GM18867 (cell line): Measurements from ENCODE around the gene THEM4.
"Not testable (repeated sequence)": the region's sequence is repeated elsewhere in the genome, so short reads cannot be mapped to it uniquely, and the experiment has no call there.

Experiments
- ATAC-seq: cut with Tn5 transposase; IDR thresholded peaks from one replicate; pipeline ENCODE4 v1.9.1; 2021; ENCODE audit warnings: mild to moderate bottlenecking, moderate library complexity; ENCODE audit not compliant: unreplicated experiment

The THEM4 gene

GRCh38 chr1:151860504-151861187 is 48.7 kb downstream of the THEM4 start:
- no peak for ATAC-seq

- ATAC-seq, result no peak
Observed at GRCh38 chr1:151859891-151860293, 49.4 kb downstream of the THEM4 start.

GRCh38 chr1:151858886-151859665 is 50.2 kb downstream of the THEM4 start:
- no peak for ATAC-seq

GRCh38 chr1:151858030-151858746 is 51.1 kb downstream of the THEM4 start:
- no peak for ATAC-seq

- ATAC-seq, result no peak
Observed at GRCh38 chr1:151855933-151856332, 53.4 kb downstream of the THEM4 start.

GRCh38 chr1:151855516-151855915 is 53.8 kb downstream of the THEM4 start:
- not testable (repeated sequence) for ATAC-seq

- ATAC-seq, result no peak
Observed at GRCh38 chr1:151854658-151855057, 54.7 kb downstream of the THEM4 start.

GRCh38 chr1:151853411-151853943 is 55.8 kb downstream of the THEM4 start, which contains the start of gene THEM5:
THEM5 (minus strand) TSS chr1:151853712; CDS start chr1:151853565, 147 bp downstream.
- ATAC-seq, result no peak

GRCh38 chr1:151852733-151853132 is 56.6 kb downstream of the THEM4 start:
- ATAC-seq, result no peak

GRCh38 chr1:151851886-151852285 is 57.4 kb downstream of the THEM4 start:
- ATAC-seq, result no peak

GRCh38 chr1:151849871-151850270 is 59.4 kb downstream of the THEM4 start:
- no peak for ATAC-seq

GRCh38 chr1:151849126-151849525 is 60.2 kb downstream of the THEM4 start:
- no peak for ATAC-seq

- no peak for ATAC-seq
Observed at GRCh38 chr1:151847867-151848596, 61.3 kb downstream of the THEM4 start.

- ATAC-seq, result no peak
Observed at GRCh38 chr1:151846686-151847237, 62.5 kb downstream of the THEM4 start.

- no peak for ATAC-seq
Observed at GRCh38 chr1:151846062-151846568, 63.2 kb downstream of the THEM4 start.

GRCh38 chr1:151843398-151843797 is 65.9 kb downstream of the THEM4 start:
- ATAC-seq, result no peak

GRCh38 chr1:151841141-151841540 is 68.2 kb downstream of the THEM4 start:
- no peak for ATAC-seq

GRCh38 chr1:151840421-151840820 is 68.9 kb downstream of the THEM4 start:
- no peak for ATAC-seq

- ATAC-seq, result no peak
Observed at GRCh38 chr1:151839457-151840403, 69.6 kb downstream of the THEM4 start, which contains the start of gene C2CD4D. C2CD4D (minus strand) TSS chr1:151839820; CDS start chr1:151838989, 831 bp downstream.
